ENCODE measurements around the gene ATP6V0A1.

The ATP6V0A1 gene

GRCh38 chr17:42563950-42564349 lies 105.3 kb downstream of the ATP6V0A1 start:
- no peak for DNase-seq

- DNase-seq = no peak
Measured at GRCh38 chr17:42564815-42565522, 106.3 kb downstream of the ATP6V0A1 start.

GRCh38 chr17:42565523-42566214 lies 107.0 kb downstream of the ATP6V0A1 start:
- DNase-seq = no peak

- no peak for DNase-seq
Measured at GRCh38 chr17:42566215-42566882, 107.7 kb downstream of the ATP6V0A1 start.

GRCh38 chr17:42566883-42567573 lies 108.3 kb downstream of the ATP6V0A1 start, which contains the start of gene MLX:
TSS of gene MLX (plus strand) at chr17:42567100. CDS start at chr17:42567125, 25 bp downstream.
- peak; percentile 91 for DNase-seq

GRCh38 chr17:42568341-42569111 lies 109.8 kb downstream of the ATP6V0A1 start:
- DNase-seq = no peak

GRCh38 chr17:42571435-42572225 lies 113.0 kb downstream of the ATP6V0A1 start:
- no peak for DNase-seq
